CD4-positive, alpha-beta T cell treated with Interleukin-21 for 1 hour (primary cell): Measurements from ENCODE around the gene DLEC1.
A peak's percentile ranks its signal among the peaks of the same experiment; 100 is the strongest.

Experiments used
- DNase-seq: peaks from one replicate; pipeline ENCODE4 v3.0.0-alpha.2; 2020

DLEC1 gene

GRCh38 chr3:38163841-38164642, 125.0 kb downstream of the DLEC1 start:
- no peak for DNase-seq

- DNase-seq, result no peak
Observed at GRCh38 chr3:38164643-38164951, 125.6 kb downstream of the DLEC1 start.

GRCh38 chr3:38164952-38165721, 126.1 kb downstream of the DLEC1 start, which contains the start of gene OXSR1:
Gene OXSR1, plus strand, starts transcription at chr3:38165537. Its CDS starts 340 bp downstream, at chr3:38165877.
- DNase-seq, result peak; percentile 99

- DNase-seq, result no peak
Observed at GRCh38 chr3:38165722-38166387, 126.8 kb downstream of the DLEC1 start.

- DNase-seq, result no peak
Observed at GRCh38 chr3:38167591-38167990, 128.6 kb downstream of the DLEC1 start.

- DNase-seq, result no peak
Observed at GRCh38 chr3:38168151-38169026, 129.4 kb downstream of the DLEC1 start.

- DNase-seq, result no peak
Observed at GRCh38 chr3:38169027-38169317, 130.0 kb downstream of the DLEC1 start.

GRCh38 chr3:38170722-38171121, 131.7 kb downstream of the DLEC1 start:
- DNase-seq, result no peak

GRCh38 chr3:38171622-38172021, 132.6 kb downstream of the DLEC1 start:
- DNase-seq, result no peak
